Inflammatory macrophage treated with lipopolysaccharide for 4 hours (primary cell): ENCODE data around the gene DDC.
A peak's percentile ranks its signal among the peaks of the same experiment; 100 is the strongest.

Experiments
- DNase-seq: peaks from one replicate; pipeline ENCODE4 v3.0.0-alpha.2; 2020

DDC gene

GRCh38 chr7:50409856-50410745 lies 155.1 kb downstream of the DDC start:
- DNase-seq: peak; percentile 94
